Measurements from ENCODE around the gene PRPF8. TPM values are rescaled to one million over a fixed set of nuclear protein-coding genes. Genes with fewer than 3 reads are reported as not detected.

The PRPF8 gene
- total RNA-seq, 1 donor from 2014 or later, result 374 TPM

DNA sequence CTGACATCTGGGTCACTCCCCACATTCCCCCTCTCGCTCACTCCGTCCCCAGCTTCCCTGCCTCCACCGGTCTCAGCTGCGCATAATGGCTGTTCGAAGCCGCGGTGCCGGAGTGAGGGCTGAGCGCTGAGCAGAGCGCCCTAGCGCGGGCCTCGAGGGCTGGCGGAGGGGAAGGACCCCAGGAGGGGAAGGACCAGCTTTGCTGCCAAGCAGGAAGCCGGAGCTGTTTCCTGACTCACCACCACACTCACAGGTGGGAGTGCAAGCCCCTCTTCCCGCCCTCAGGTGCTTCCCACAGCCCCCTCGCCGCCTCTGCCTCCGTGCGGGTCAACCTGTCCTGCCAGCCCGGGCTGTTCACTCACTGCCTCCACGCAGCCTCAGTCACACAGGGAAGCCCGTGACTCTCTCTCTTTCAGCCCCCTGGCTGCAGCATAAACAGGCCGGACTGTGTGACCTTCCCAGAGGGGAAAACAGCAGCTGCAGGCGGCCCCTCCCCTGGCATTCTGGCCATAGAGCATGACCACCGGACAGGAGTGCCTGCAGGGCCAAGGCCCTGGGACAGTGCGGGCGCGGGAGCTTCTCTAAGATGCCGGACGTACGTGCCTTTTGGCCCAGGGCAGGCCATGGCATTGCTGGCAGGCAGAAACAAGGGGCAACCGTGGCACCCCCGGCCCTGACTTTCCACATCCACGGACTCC, 79.7 kb downstream of the PRPF8 start:
- intact Hi-C loops (cut with micrococcal nuclease), result no loop called here

DNA sequence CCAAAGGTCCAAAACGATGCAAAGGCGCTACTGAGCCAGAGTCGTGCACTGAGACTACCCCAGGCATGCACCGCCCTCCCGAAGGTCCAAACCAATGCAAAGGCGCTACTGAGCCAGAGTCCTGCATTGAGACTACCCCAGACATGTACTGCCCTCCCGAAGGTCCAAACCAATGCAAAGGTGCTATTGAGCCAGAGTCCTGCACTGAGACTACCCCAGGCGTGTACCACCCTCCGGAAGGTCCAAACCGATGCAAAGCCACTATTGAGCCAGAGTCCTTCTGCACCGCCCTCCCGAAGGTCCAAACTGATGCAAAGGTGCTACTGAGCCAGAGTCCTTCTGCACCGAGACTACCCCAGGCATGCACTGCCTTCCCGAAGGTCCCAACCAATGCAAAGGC, 83.1 kb downstream of the PRPF8 start:
- intact Hi-C loops (cut with micrococcal nuclease), result no loop called here

Other genes starting within 250 kb of the PRPF8 start
- gene CRK, start 228.6 kb downstream of the PRPF8 start, total RNA-seq, result 19.6 and 19.9 TPM in 2 replicates
- 36.1 and 37.9 TPM in 2 replicates for gene MYO1C, start 192.2 kb downstream of the PRPF8 start, total RNA-seq
- gene INPP5K, start 168.3 kb downstream of the PRPF8 start, total RNA-seq, result 42.2 and 43.8 TPM in 2 replicates
- 53.6 and 59.6 TPM in 2 replicates for gene PITPNA, start 122.1 kb downstream of the PRPF8 start, total RNA-seq
- gene SLC43A2, start 56.0 kb downstream of the PRPF8 start, total RNA-seq, result 0.41 and 0.43 TPM in 2 replicates
- gene SCARF1, start 39.1 kb downstream of the PRPF8 start, total RNA-seq, result 1.1 and 1.6 TPM in 2 replicates
- 4.9 and 5.2 TPM in 2 replicates for gene RILP, start 35.0 kb downstream of the PRPF8 start, total RNA-seq
- gene TLCD2, start 25.5 kb upstream of the PRPF8 start, total RNA-seq, result 0.07 and 0.11 TPM in 2 replicates
- 41.0 and 42.4 TPM in 2 replicates for gene WDR81, start 39.8 kb upstream of the PRPF8 start, total RNA-seq
- gene SERPINF2, start 58.0 kb upstream of the PRPF8 start, total RNA-seq, result 0.36 and 0.48 TPM in 2 replicates
- 0.32 TPM in 1 of 2 replicates, not detected in the other for gene SERPINF1, start 77.2 kb upstream of the PRPF8 start, total RNA-seq
- 35.8 and 36.6 TPM in 2 replicates for gene SMYD4, start 145.0 kb upstream of the PRPF8 start, total RNA-seq
- 234 and 238 TPM in 2 replicates for gene RPA1, start 145.1 kb upstream of the PRPF8 start, total RNA-seq

All from T-helper 2 cell treated with Interferon-gamma antibody and Interleukin-4, amounts not matched to agents 100 ng/mL and 5 ng/mL, for 36 hours (primary cell).